Endothelial cell of umbilical vein (primary cell): ENCODE results near the gene NEDD4L. TPM values are rescaled to one million over a fixed set of nuclear protein-coding genes. Genes with fewer than 3 reads are reported as not detected.

Experiments
- BruUV-seq: library from RNA; stranded (reverse); fragments of 400-500 nt; replicated peaks from 2 replicates; lab custom pipeline; 2021; lab: Mats Ljungman, UMichigan
- CTCF ChIA-PET: fragments of 300-600, 350-600 bp; sonication (Branson Sonifier 250); formaldehyde crosslinking; loops from one replicate; lab custom pipeline; 2021; ENCODE audit warnings: antibody characterized with exemption, inconsistent platforms; lab: Charles Lee
- POLR2A ChIA-PET: fragments of 300-600, 350-600 bp; sonication (Branson Sonifier 250); formaldehyde crosslinking; loops from one replicate; lab custom pipeline; 2021; ENCODE audit warnings: antibody characterized with exemption, inconsistent platforms; lab: Charles Lee
- DNase-seq: peaks from one replicate; pipeline ENCODE4 v3.0.0-alpha.2; 2011; ENCODE audit warnings: low read depth, low spot score
- FAIRE-seq: peaks from 2 replicates; lab custom pipeline; 2011; peaks lifted over from hg19 to GRCh38; lab: Jason Lieb, UNC
- H2AFZ ChIP-seq: 2 replicates; pipeline ENCODE4 v1.6.0; 2012; ENCODE audit warnings: low read depth, low read length, control low read depth, inconsistent platforms
- H3K27ac ChIP-seq: 2 replicates; pipeline ENCODE4 v1.5.1; 2011; ENCODE audit warnings: low read depth, mild to moderate bottlenecking, control low read depth, low read length, moderate library complexity; ENCODE audit not compliant: insufficient read depth
- H3K27me3 ChIP-seq, 2 experiments: 2 replicates each; pipeline versions ENCODE4 v1.6.0 to v1.6.1; 2011; ENCODE audit warnings: low read length in 2 of 2, mixed read lengths in 1 of 2; ENCODE audit not compliant: control insufficient read depth in 2 of 2, insufficient read depth in 2 of 2
- H3K36me3 ChIP-seq, 2 experiments: 2 replicates in 1 of 2; 3 replicates in 1 of 2; pipeline ENCODE4 v1.5.1; 2011; ENCODE audit warnings: low read length in 2 of 2, mild to moderate bottlenecking in 1 of 2, moderate library complexity in 1 of 2; ENCODE audit not compliant: control insufficient read depth in 2 of 2, insufficient read depth in 2 of 2; ENCODE audit errors: extremely low read depth in 1 of 2
- H3K4me1 ChIP-seq: 3 replicates; pipeline ENCODE4 v1.5.1; 2011; ENCODE audit warnings: mild to moderate bottlenecking, low read length; ENCODE audit not compliant: control insufficient read depth, insufficient read depth; ENCODE audit errors: extremely low read depth
- H3K4me2 ChIP-seq: 2 replicates; pipeline ENCODE4 v1.6.1; 2011; ENCODE audit warnings: low read length, control low read depth, mixed read lengths; ENCODE audit not compliant: insufficient read depth
- H3K4me3 ChIP-seq, 3 experiments: fragments of 200-600 bp in 1 of 3; sonication (generic), shearing (Covaris generic) in 1 of 3; replicated peaks in 1 of 3; 2 replicates each; pipeline ENCODE4 v1.5.1; 2011 to 2016; ENCODE audit warnings: control low read depth in 3 of 3, low read length in 3 of 3, mild to moderate bottlenecking in 2 of 3, inconsistent platforms in 1 of 3, low read depth in 1 of 3, moderate library complexity in 1 of 3; ENCODE audit not compliant: insufficient read depth in 1 of 3
- H3K79me2 ChIP-seq: 2 replicates; pipeline ENCODE4 v1.6.0; 2012; ENCODE audit warnings: low read length, inconsistent platforms; ENCODE audit not compliant: control insufficient read depth, insufficient read depth
- H3K9ac ChIP-seq: replicated peaks from 2 replicates; pipeline ENCODE3; 2011; ENCODE audit warnings: low read length, control low read depth; ENCODE audit not compliant: insufficient read depth; ENCODE audit errors: extremely low read depth
- H3K9me1 ChIP-seq: replicated peaks from 3 replicates; pipeline ENCODE4 v1.6.0; 2011; ENCODE audit warnings: mild to moderate bottlenecking, low read length; ENCODE audit not compliant: control insufficient read depth, insufficient read depth; ENCODE audit errors: extremely low read depth
- H3K9me3 ChIP-seq: replicated peaks from 2 replicates; pipeline ENCODE4 v1.5.1; 2012; ENCODE audit warnings: low read length, inconsistent platforms; ENCODE audit not compliant: control insufficient read depth, insufficient read depth
- H4K20me1 ChIP-seq: replicated peaks from 2 replicates; pipeline ENCODE3; 2011; ENCODE audit warnings: mild to moderate bottlenecking, low read length; ENCODE audit not compliant: control insufficient read depth, insufficient read depth; ENCODE audit errors: extremely low read depth
- EZH2 ChIP-seq: IDR thresholded peaks from 2 replicates; pipeline ENCODE4 v1.6.1; 2012; ENCODE audit warnings: borderline replicate concordance, low read depth, mild to moderate bottlenecking, moderate library complexity, low read length, inconsistent platforms; ENCODE audit not compliant: severe bottlenecking
- FOS ChIP-seq: IDR thresholded peaks from 2 replicates; pipeline ENCODE4 v1.6.1; 2011; ENCODE audit warnings: mild to moderate bottlenecking, low read length, moderate library complexity, borderline replicate concordance; ENCODE audit not compliant: insufficient read depth
- GATA2 ChIP-seq: IDR thresholded peaks from 2 replicates; pipeline ENCODE4 v1.7.0; 2011; ENCODE audit warnings: low read depth, mild to moderate bottlenecking, moderate library complexity, mixed read lengths, low read length; ENCODE audit not compliant: insufficient read length, insufficient read depth
- JUN ChIP-seq: IDR thresholded peaks from 2 replicates; pipeline ENCODE4 v1.6.1; 2011; ENCODE audit warnings: borderline replicate concordance, low read depth; ENCODE audit not compliant: insufficient read length, insufficient read depth
- MYC ChIP-seq: IDR thresholded peaks from one replicate; pipeline ENCODE4 v1.6.1; 2011; ENCODE audit warnings: mild to moderate bottlenecking, low read depth, low read length
- POLR2A ChIP-seq: IDR thresholded peaks from 2 replicates; pipeline ENCODE4 v1.6.1; 2012; ENCODE audit warnings: low read depth, mild to moderate bottlenecking, control low read depth, low read length
- POLR2AphosphoS5 ChIP-seq: IDR thresholded peaks from 2 replicates; pipeline ENCODE4 v1.6.1; 2012; ENCODE audit warnings: low read depth, mild to moderate bottlenecking, control low read depth, low read length, moderate library complexity; ENCODE audit not compliant: insufficient read depth
- dilution Hi-C: fragments of 300-500 bp; cut with MboI; formaldehyde crosslinking; loops from one replicate; pipeline ENCODE4 v1.15.0; 2019; ENCODE audit warnings: low sequenced_read_pairs; ENCODE audit not compliant: extremely low pct_ligation_motif_present
- intact Hi-C: fragments of 100-400 bp; cut with micrococcal nuclease; formaldehyde crosslinking; loops from one replicate; pipeline ENCODE4 v1.10.0; 2022
- polyA plus RNA-seq, 4 experiments: library from polyadenylated mRNA; depleted of rRNA in 3 of 4; stranded (reverse) in 3 of 4; unstranded in 1 of 4; fragments of >200 nt; gene quantifications; 2 replicates each; pipeline versions ENCODE4 v1.2.1 to v1.2.3, GENCODE V29; 2011 to 2012; ENCODE audit warnings: missing spikeins in 1 of 4
- total RNA-seq: library from RNA; stranded (reverse); gene quantifications from 2 replicates; pipeline ENCODE4 v1.2.3, GENCODE V29; 2021
- TF ChIP-seq, protein P1 (sequence below): IDR thresholded peaks from 2 replicates; pipeline ENCODE4 v1.6.1; 2011; ENCODE audit not compliant: insufficient read depth, insufficient read length
- TF ChIP-seq, protein P2 (sequence below), 2 donors: IDR thresholded peaks; 1 replicate in 1 of 2; 2 replicates in 1 of 2; pipeline ENCODE4 v1.5.1; 2011; ENCODE audit warnings: low read length in 2 of 2, mild to moderate bottlenecking in 2 of 2, moderate library complexity in 2 of 2, control low read depth in 1 of 2, inconsistent platforms in 1 of 2, low read depth in 1 of 2; ENCODE audit not compliant: insufficient read depth in 1 of 2; ENCODE audit errors: extremely low read depth in 1 of 2

The NEDD4L gene
- total and polyA plus RNA-seq, 2 donors (not counting 3 experiments of a cell fraction or from before 2014, with no cell fraction given) = 20.5 to 78.9 TPM

DNA sequence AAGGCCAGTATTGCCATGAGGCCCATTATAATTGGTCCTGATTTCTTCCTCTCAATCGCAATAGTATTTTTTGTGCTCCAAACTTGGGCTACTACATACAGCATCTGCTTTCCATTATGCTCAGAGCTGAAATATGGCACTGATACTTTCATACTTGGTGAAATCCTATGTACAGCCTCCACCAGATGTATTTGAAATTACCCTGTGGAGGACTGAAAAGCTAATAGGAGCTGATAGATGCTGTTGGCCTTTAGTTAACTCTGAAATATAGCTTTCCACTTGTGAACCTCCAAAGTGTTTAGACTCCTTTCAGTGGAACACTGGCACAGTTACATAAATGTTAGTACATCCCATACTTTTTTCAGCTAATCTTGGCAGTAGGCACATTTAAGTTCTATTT lies 205.7 kb downstream of the NEDD4L start:
- Histone ChIP-seq H3K27me3 (no peaks in the 10 kb centered on the region), H3K4me3 (no peak overlapping the region), H3K4me1 (peaks cover 19% of the 10 kb centered on the region), H3K4me2 (no peak overlapping the region), H3K9me1 (no peaks in the 10 kb centered on the region), H3K27ac (no peak overlapping the region), H3K9ac (no peak overlapping the region), H3K9me3 (no peaks in the 10 kb centered on the region), H2AFZ (no peak overlapping the region), H3K36me3 (no peaks in the 10 kb centered on the region), H4K20me1 (no peaks in the 10 kb centered on the region), H3K79me2 (no peaks in the 10 kb centered on the region)
- dilution Hi-C loops (no loop called here), intact Hi-C loops (no loop called here)
- DNase-seq (no peak), FAIRE-seq (no peak)
- ChIA-PET POLR2A (no interaction called here), CTCF (interaction anchor here (0.8 to 1.9 kb wide), 4 partner anchors 14 to 514 kb away, joined by 3 to 6 read pairs (median 3); no protein-coding TSS in a partner anchor)
- no TSS peak for BruUV-seq
- TF ChIP-seq, protein P1, sequence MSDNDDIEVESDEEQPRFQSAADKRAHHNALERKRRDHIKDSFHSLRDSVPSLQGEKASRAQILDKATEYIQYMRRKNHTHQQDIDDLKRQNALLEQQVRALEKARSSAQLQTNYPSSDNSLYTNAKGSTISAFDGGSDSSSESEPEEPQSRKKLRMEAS = no peak
- no peak for TF ChIP-seq JUN
- TF ChIP-seq EZH2 = no peak
- no peak for TF ChIP-seq POLR2A
- TF ChIP-seq, protein P2, sequence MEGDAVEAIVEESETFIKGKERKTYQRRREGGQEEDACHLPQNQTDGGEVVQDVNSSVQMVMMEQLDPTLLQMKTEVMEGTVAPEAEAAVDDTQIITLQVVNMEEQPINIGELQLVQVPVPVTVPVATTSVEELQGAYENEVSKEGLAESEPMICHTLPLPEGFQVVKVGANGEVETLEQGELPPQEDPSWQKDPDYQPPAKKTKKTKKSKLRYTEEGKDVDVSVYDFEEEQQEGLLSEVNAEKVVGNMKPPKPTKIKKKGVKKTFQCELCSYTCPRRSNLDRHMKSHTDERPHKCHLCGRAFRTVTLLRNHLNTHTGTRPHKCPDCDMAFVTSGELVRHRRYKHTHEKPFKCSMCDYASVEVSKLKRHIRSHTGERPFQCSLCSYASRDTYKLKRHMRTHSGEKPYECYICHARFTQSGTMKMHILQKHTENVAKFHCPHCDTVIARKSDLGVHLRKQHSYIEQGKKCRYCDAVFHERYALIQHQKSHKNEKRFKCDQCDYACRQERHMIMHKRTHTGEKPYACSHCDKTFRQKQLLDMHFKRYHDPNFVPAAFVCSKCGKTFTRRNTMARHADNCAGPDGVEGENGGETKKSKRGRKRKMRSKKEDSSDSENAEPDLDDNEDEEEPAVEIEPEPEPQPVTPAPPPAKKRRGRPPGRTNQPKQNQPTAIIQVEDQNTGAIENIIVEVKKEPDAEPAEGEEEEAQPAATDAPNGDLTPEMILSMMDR (IDR thresholded peaks at IDR 0.05; ENCODE audit: extremely low read depth in 1 of 2, insufficient read depth in 1 of 2, low read depth in 1 of 2, low read length in 2 of 2) = no peak
- no peak for TF ChIP-seq POLR2AphosphoS5
- no peak for TF ChIP-seq FOS
- TF ChIP-seq MYC = no peak
- no peak for TF ChIP-seq GATA2
